GM21367 (cell line): ENCODE results near the gene CHST13.

ENCODE experiments used
- ATAC-seq: cut with Tn5 transposase; IDR thresholded peaks from one replicate; pipeline ENCODE4 v1.9.1; 2021; ENCODE audit not compliant: unreplicated experiment

CHST13 gene

GRCh38 chr3:126507886-126508285, 16.1 kb upstream of the CHST13 start:
- ATAC-seq = no peak

DNA sequence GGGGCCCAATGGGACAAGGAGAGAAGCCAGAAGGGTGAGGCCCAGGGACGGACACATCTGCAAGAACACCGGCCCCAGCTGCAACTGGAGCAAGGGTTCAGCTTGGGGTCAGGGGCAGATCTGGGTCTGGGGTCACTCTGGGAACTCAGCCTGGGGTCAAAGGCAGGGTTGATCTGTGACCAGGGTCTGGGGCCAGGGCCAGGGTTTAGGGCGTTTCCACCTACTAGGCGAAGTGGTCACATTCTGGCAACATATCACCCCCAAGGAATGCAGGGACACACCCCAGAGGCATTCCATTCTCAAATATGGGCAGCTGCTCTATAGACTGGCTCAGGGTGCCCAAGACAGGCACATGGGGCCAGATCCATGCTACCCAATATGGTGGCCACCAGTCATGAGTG, 15.4 kb upstream of the CHST13 start:
- ATAC-seq = no peak

GRCh38 chr3:126509597-126510307, 14.2 kb upstream of the CHST13 start:
- ATAC-seq = no peak

DNA sequence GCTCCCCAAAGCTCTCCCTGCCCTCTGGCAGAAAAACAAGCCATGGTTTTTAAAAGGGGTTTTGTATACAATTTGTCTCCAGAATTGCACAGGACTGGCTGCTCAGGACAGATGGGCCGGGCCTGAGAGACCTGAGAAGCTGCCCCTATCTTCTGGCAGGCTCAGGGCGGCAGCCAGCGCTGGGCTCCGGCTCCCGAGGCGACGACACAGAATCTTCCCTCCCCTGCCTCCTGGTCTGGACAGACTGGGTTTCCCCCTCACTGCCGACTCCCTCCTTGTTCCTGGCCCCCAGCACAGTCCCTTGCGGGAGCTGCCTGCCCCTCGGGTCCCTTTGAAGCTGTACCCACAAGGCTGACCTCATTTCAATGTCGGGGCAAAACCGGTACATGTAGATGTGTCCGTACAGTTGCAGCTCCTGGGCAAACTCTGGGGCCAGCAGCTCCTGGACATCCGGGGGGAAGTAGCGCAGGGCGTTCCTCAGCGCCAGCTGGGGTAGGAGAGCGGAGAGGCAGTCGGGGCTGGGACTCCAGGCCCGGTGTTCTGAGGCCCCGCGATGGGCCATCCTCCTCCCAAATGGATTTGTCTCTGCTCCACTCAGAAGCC, 13.5 kb upstream of the CHST13 start:
- no peak for ATAC-seq

DNA sequence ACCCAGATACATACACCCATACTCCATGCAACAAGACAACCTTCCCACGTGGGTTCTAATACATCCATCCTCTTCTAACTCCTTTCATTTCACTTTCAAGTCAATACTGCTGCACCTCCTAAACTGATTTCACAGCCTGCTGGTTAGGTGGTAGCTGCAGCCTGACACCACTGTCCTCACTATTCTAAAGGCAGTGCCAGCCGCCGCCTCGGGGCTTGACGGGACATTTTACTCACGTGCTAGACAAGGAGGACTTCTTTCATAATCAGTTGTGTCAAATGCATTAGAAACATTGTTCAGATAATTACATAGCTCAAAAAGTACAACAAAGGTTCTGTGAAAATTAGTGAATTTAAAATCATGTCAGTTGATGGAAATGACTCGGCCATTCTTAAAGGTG, 12.7 kb upstream of the CHST13 start:
- ATAC-seq = no peak

- no peak for ATAC-seq
Measured at GRCh38 chr3:126512026-126512425, 11.9 kb upstream of the CHST13 start.

DNA sequence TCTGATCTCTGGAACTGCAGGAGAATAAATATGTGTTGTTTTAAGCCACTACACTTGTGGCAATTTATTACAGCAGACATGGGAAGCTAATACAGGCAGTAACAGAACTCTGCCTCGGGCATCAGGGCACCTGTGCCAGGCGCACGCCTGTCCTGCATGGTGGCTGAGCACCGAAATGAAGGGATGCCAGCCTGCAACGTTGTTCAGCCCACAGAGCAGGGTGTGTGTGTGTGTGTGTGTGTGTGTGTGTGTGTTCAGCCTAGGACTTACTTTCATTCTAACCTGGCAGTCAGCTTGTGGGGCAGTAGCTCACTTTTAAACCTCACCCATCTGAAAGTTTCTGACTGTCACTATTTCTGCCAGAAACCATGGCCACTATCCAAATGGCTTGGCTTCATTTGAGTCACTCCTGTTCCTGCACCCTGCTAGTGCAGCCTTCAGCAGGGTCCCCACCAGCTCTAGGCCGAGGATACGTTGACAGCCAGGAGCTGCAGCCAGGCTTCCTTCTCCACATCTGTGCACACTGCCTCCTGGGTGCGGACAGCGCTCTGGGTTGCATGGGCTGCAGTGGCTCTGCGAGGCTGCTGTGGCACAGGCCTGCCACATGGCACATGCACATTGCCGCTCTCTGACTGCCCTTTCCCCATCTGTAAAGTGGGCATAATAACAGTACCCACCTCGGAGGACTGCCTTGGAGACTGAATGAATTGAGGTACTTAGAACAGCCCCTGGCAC, 10.9 kb upstream of the CHST13 start:
- ATAC-seq = no peak

- no peak for ATAC-seq
Measured at GRCh38 chr3:126514161-126514560, 9.8 kb upstream of the CHST13 start.

- ATAC-seq = no peak
Measured at GRCh38 chr3:126515066-126515706, 8.8 kb upstream of the CHST13 start.

DNA sequence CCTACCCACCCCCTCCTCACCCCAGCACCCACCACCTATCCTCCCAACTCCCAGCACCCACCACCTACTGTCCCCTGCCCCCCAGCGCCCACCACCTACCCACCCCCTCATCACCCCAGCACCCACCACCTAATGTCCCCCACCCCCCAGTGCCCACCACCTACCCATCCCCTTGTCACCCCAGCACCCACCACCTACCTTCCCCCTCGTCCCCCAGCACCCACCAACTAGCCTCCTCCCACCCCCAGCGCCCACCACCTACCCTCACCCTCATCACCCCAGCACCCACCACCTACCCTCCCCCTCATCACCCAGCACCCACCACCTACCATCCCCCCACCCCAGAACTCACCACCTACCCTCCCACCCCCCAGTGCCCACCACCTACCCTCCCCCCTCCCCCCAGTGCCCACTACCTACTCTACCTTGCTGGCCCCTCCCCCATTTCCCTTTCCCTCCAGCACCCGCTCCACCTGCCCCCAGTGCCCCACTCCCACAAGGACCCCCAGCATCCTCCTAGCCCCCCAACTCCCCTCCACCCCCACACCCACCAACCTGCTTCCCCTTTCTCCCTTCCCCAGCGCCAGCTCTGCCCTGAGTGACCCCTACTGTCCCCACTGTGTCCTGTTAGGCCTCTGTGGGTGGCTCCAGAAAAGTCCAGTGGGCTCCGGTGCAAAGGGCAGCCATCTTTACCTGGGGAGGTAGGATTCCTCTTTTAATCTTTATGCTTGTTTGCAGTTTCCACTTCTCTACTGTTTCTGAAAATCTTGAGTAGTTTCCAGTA, 7.6 kb upstream of the CHST13 start:
- no peak for ATAC-seq

GRCh38 chr3:126516936-126517290, 7.0 kb upstream of the CHST13 start:
- ATAC-seq = no peak

DNA sequence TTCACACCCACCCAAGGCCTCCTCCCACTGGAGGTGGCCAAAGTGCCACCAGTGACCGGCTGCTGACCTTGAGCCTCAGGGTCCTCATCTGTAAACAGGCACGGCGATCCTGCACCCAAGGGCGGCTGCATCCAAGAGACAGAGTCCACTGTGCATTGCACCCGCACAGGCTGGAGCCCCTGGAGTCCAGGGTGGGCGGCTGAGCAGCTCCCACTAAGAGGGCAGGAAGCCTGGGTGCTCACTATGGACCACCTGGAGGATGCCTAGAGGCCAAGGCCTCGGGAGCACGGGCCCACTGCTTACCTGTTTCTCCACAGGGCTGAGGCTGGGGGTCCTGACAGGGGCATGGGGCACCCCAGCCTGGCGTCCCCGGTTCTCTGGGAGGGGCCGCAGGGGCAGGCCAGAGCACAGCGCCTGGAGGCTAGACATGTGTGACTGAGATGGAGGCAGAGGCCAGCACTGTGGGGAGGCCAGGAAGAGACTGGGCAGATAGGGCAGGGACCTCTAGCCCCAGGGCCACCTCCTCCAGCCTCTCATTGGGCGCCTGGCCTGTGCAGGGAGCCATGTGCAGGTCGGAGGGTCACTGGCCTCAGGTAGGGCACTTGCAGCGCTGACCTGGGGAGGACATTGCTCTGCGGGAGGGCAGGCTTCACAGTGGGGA, 6.5 kb upstream of the CHST13 start, which contains the start of gene UROC1:
UROC1 (minus strand) TSS at position 483 of the 661 bp plus-strand sequence; CDS start at position 429, 54 bp downstream.
- no peak for ATAC-seq

DNA sequence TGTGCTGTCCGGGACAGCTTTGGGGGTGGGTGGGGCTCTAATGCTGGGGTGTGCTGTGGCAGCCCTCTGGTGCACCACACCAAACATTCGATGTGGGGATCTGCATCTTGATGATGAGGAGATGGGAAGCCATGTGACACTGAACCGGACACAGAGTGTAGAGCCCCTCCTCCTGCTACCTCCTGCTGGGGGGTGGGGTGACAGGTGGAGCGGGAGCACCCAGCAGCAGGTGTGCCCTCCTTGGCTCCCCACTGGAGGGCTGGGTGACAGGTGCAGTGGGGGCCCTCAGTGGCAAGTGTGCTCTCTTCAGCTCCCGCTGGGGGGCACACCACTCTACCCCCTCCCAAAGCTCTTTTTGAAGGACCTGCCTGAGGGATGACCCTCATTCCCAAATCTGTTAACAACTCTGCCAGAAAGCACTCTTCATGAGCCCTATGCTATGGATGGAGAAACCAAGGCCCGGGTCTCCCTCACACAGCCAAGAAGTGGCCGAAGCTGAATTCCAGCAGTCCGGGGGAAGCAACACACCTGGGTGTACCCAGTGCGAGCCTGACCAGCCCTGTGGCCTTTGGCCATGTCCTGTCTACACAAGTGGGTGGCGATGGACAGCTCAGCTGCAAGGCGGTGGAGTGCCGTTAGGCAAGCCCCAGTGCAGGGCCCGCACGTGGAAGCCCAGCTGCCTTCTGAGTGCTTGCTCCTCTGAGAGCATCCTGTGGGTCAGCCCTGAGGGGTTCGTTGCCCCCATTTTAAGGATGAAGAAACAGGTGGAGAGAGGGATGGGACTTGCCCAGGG, 5.8 kb upstream of the CHST13 start:
- ATAC-seq = no peak

GRCh38 chr3:126518779-126519177, 5.2 kb upstream of the CHST13 start:
- ATAC-seq = no peak

DNA sequence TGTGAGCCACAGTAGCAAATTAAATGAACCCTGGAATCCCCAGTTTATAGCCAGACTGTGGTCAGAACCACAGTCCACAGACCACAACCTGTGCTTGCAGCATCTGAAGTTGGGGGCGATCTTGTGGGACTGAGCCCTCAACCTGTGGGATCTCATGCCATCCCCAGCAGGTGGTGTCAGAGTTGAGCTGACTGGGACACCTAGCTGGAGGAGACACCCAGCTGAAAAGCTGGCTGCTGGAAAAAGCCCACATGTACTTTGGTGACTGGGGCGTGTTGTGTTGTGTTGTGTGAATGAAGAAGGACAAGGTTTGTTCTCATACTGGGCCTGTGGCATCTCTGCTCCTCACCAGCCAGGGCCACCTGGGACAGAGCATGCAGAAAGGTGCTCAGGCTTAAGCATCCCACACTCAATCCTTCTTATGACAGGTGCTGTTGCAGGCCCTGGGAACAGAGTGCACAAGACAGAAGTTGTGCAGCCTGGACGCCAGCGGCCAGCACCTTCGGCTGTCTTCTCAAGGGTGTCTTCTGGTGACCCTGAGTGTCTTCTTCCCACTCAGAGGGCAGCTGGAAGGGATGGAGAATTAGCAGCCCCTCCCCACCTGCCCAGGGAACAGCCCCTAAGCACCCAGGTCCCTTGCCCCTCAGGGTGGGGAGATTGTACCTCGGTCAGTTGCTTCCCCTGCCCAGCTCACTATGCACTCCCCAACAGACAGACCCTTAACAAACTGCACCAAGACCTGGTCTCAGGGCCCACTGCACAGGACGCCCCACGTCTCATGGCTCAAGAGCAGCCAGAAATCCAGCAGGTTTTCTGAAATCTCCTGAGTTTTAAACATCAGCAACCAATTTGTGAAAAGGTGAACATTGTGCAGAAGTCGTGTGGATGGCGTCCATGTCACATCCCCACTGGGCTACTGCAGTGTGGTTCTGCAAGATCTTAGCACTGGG, 4.2 kb upstream of the CHST13 start:
- ATAC-seq = no peak

GRCh38 chr3:126521122-126521891, 2.6 kb upstream of the CHST13 start:
- no peak for ATAC-seq

- no peak for ATAC-seq
Measured at GRCh38 chr3:126522363-126522788, 1.6 kb upstream of the CHST13 start.
